Measurements from ENCODE around the gene CCDC3. TPM values are rescaled to one million over a fixed set of nuclear protein-coding genes. Genes with fewer than 3 reads are reported as not detected.

Gene CCDC3
- total and polyA plus RNA-seq, 7 donors: 0.46 to 6.9 (median 3.1) TPM

- H3K27me3 ChIP-seq: peaks cover 0 to 8% (median 0%) of the 10 kb centered on the region in 3 donors
- WGBS, 2 donors: 78 to 82% methylated on average over 6 of the region's 6 CpGs
- TF ChIP-seq POLR2A (IDR thresholded peaks at IDR 0.05) (no peak), CTCF (IDR thresholded peaks at IDR 0.05) (no peak), POLR2AphosphoS5 (IDR thresholded peaks at IDR 0.05) (no peak), EP300 (IDR thresholded peaks at IDR 0.05) (no peak)
- no peak overlapping the region for H3K4me3 ChIP-seq
- intact Hi-C loops (cut with DNase I): no loop called here
- H3K4me1 ChIP-seq: no peaks in the 10 kb centered on the region
- peaks cover 0 to 4% (median 2%) of the 10 kb centered on the region in 4 donors for H3K9me3 ChIP-seq
- no peak overlapping the region for H3K27ac ChIP-seq
- H3K36me3 ChIP-seq: no peaks in the 10 kb centered on the region
- DNase-seq: no peak
Measured at GRCh38 chr10:12980713-12981306, 20.7 kb downstream of the CCDC3 start.

- WGBS, 2 donors: 38 to 62% methylated on average over 7 of the region's 7 CpGs
Measured at GRCh38 chr10:12980102-12980661, 21.3 kb downstream of the CCDC3 start.

GRCh38 chr10:12978891-12979290, 22.6 kb downstream of the CCDC3 start:
- DNase-seq: no peak
- WGBS, 2 donors: 87 to 93% methylated on average over 4 of the region's 4 CpGs
- intact Hi-C loops (cut with DNase I): no loop called here
- TF ChIP-seq CTCF (IDR thresholded peaks at IDR 0.05): no peak
- TF ChIP-seq POLR2AphosphoS5 (IDR thresholded peaks at IDR 0.05): no peak
- no peak for TF ChIP-seq EP300 (IDR thresholded peaks at IDR 0.05)
- TF ChIP-seq POLR2A (IDR thresholded peaks at IDR 0.05): no peak
- H3K36me3 ChIP-seq: no peaks in the 10 kb centered on the region
- no peak overlapping the region for H3K27ac ChIP-seq
- no peaks in the 10 kb centered on the region for H3K4me1 ChIP-seq
- H3K4me3 ChIP-seq: no peak overlapping the region
- H3K27me3 ChIP-seq: peaks cover 0 to 8% (median 0%) of the 10 kb centered on the region in 3 donors
- no peaks in the 10 kb centered on the region for H3K9me3 ChIP-seq

More at GRCh38 chr10:12980102-12980661, 21.3 kb downstream of the CCDC3 start:
- H3K9me3 ChIP-seq: peaks cover 0 to 4% (median 2%) of the 10 kb centered on the region in 4 donors
- TF ChIP-seq EP300 (IDR thresholded peaks at IDR 0.05) (no peak), CTCF (IDR thresholded peaks at IDR 0.05) (no peak), POLR2A (IDR thresholded peaks at IDR 0.05) (no peak), POLR2AphosphoS5 (IDR thresholded peaks at IDR 0.05) (no peak)
- no peaks in the 10 kb centered on the region for H3K36me3 ChIP-seq
- H3K4me1 ChIP-seq: no peaks in the 10 kb centered on the region
- DNase-seq: no peak
- H3K4me3 ChIP-seq: no peak overlapping the region
- intact Hi-C loops (cut with DNase I): no loop called here
- H3K27ac ChIP-seq: no peak overlapping the region
- H3K27me3 ChIP-seq: peaks cover 0 to 8% (median 0%) of the 10 kb centered on the region in 3 donors

GRCh38 chr10:12975906-12976305, 25.6 kb downstream of the CCDC3 start:
- no peak for TF ChIP-seq CTCF (IDR thresholded peaks at IDR 0.05)
- TF ChIP-seq EP300 (IDR thresholded peaks at IDR 0.05): no peak
- no peak for TF ChIP-seq POLR2AphosphoS5 (IDR thresholded peaks at IDR 0.05)
- TF ChIP-seq POLR2A (IDR thresholded peaks at IDR 0.05): no peak
- H3K27ac ChIP-seq: no peak overlapping the region
- intact Hi-C loops (cut with DNase I): no loop called here
- H3K9me3 ChIP-seq: no peaks in the 10 kb centered on the region
- H3K4me1 ChIP-seq: no peaks in the 10 kb centered on the region
- no peak overlapping the region for H3K4me3 ChIP-seq
- WGBS, 2 donors: 68 to 80% methylated on average over 5 of the region's 5 CpGs
- DNase-seq: no peak
- H3K36me3 ChIP-seq: no peaks in the 10 kb centered on the region
- H3K27me3 ChIP-seq: peaks cover 0 to 8% (median 0%) of the 10 kb centered on the region in 3 donors

Data from sigmoid colon (tissue), 7 donors.